Transverse colon (tissue), 4 donors: ENCODE data around the gene MAN1B1. TPM values are rescaled to one million over a fixed set of nuclear protein-coding genes. Genes with fewer than 3 reads are reported as not detected.

Experiments used
- DNase-seq: peaks from one replicate; pipeline ENCODE4 v3.0.0-alpha.2; 2019
- H3K27ac ChIP-seq, 4 donors: fragments of 200-600 bp; sonication (generic); 2 replicates each; pipeline ENCODE4 v1.5.1; 2016 to 2018; ENCODE audit warnings: inconsistent platforms in 4 of 4
- H3K27me3 ChIP-seq: fragments of 200-600 bp; sonication (generic); 2 replicates; pipeline ENCODE4 v1.5.1; 2017; ENCODE audit warnings: inconsistent platforms
- H3K36me3 ChIP-seq, 4 donors: fragments of 200-600 bp; sonication (generic); 2 replicates each; pipeline ENCODE4 v1.5.1; 2017 to 2019; ENCODE audit warnings: inconsistent platforms in 4 of 4
- H3K4me1 ChIP-seq, 4 donors: fragments of 200-600 bp; sonication (generic); 2 replicates each; pipeline ENCODE4 v1.5.1; 2017 to 2020; ENCODE audit warnings: inconsistent platforms in 4 of 4
- H3K4me3 ChIP-seq, 4 donors: fragments of 200-600 bp; sonication (generic); 1 replicate in 1 of 4; 2 replicates in 3 of 4; pipeline versions ENCODE4 v1.5.1 to v1.6.1; 2017 to 2019; ENCODE audit warnings: inconsistent platforms in 4 of 4
- H3K9me3 ChIP-seq, 2 donors: fragments of 200-600 bp; sonication (generic); 2 replicates each; pipeline ENCODE4 v1.5.1; 2017 to 2019; ENCODE audit warnings: inconsistent platforms in 2 of 2
- EP300 ChIP-seq: sonication (generic); formaldehyde crosslinking; IDR thresholded peaks from one replicate; pipeline ENCODE4 v1.6.1; 2017; ENCODE audit warnings: antibody characterized with exemption, low read depth
- POLR2A ChIP-seq: fragments of 450-650 bp; IDR thresholded peaks from one replicate; pipeline ENCODE4 v1.6.1; 2016; ENCODE audit warnings: antibody characterized with exemption, mild to moderate bottlenecking, moderate library complexity
- POLR2AphosphoS5 ChIP-seq, 3 donors: sonication (generic); formaldehyde crosslinking; IDR thresholded peaks; one replicate each; pipeline ENCODE4 v1.6.1; 2016; ENCODE audit warnings: antibody characterized with exemption in 3 of 3
- WGBS, 2 donors: methylation state at CpG; one replicate each; pipeline ENCODE4 v1.1.5; 2018; ENCODE audit warnings: low coverage in 1 of 2; 5-methylcytosine and 5-hydroxymethylcytosine counted together
- in situ Hi-C, 4 donors: fragments of 200-750 bp; cut with MboI; loops; one replicate each; pipeline versions ENCODE4 v1.15.0 to v1.15.1; 2017; ENCODE audit warnings: low sequenced_read_pairs in 3 of 4, low pct_ligation_motif_present in 1 of 4, low pct_unique_long_range_greater_than_20kb in 1 of 4
- intact Hi-C: fragments of 100-400 bp; cut with DNase I; formaldehyde crosslinking; loops from one replicate; pipeline ENCODE4 v1.15.1; 2023; ENCODE audit warnings: low total_unique reads
- total RNA-seq, 4 donors: library from RNA; depleted of rRNA; stranded (reverse); fragments of >200 nt; gene quantifications; one replicate each; pipeline ENCODE4 v1.1.0, GENCODE V29; 2016
- TF ChIP-seq, protein P1 (sequence below), 5 experiments: fragments of 200-600 bp in 3 of 5; fragments of 450-650 bp in 2 of 5; sonication (generic) in 3 of 5; IDR thresholded peaks; 1 replicate in 2 of 5; 2 replicates in 3 of 5; pipeline ENCODE4 v1.5.1; 2016 to 2017; ENCODE audit warnings: antibody characterized with exemption in 5 of 5, inconsistent platforms in 3 of 5, mild to moderate bottlenecking in 2 of 5, moderate library complexity in 1 of 5

MAN1B1 gene
- total RNA-seq, 4 donors from 2014 or later: 56.5 to 106 (median 70.0) TPM

DNA sequence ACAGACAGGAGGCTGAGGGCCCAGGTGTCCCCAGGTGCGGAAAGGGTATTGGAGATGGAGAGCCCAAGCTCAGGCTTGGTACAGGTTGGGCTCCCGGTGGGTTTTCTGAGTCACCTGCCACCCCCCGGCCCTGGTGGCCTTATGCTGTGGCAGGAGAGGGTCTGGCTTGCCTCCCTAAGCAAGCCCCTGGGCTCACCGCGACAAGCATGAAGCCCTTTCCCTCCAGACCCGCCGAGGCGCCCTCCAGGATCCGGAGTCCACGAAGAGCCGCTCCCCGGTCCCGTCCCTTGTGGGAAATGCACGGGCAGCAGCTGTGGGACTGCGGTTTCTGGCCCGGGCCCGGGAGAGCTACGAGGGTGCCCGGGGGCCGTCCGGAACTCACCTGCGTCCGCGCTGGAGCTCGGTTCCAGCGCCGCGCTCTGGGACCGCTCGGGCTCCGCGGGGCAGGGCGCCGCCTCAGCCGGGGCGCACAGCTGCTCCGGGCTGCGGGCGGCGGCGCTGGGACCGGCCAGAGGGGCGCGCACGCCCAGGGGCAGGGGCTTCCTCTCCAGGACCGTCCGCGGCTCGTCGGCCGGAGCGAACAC lies 17.2 kb upstream of the MAN1B1 start:
- whole genome bisulfite sequencing, 2 donors: 2% methylated on average over 44 of the region's 52 CpGs; no CpG with 5 or more reads in 1 of the 2 donors
- peak overlapping the region in 2 of 4 donors; percentile 83 to 84 for H3K27ac ChIP-seq
- in situ Hi-C loops: no loop called here

DNA sequence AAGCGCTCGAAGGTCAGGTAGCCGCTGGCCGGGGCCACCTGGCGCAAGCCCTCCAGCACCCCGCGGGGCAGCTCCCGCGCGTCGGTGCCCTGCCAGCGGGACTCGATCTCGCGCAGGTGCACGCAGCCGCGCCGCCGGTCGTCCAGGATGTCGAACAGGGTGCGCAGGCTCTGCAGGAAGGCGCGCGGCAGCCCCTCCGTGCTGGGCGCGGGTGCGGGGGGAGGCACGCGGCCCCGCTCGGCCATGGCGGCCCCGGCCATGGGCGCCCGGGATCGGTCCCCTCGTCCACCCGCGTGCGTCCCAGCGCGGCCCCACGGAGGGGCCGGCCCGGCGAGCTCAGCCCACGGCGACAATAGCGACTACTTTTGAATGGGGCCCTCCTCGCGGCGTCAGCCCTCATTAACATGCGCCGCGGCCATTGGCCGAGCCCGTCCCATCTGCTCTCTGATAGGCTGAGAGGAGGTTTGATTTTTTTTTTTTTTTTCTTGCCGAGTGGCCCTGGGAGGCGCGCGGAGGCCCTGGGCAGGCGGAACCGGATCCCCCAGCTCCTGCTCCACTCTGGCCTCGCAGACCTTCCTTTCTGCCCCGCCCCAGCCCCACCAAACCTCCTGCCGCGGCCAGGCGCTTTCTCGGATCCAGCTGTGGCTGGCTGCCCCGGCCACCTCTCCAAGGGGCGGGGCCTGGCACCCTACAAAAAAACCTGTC lies 16.4 kb upstream of the MAN1B1 start, which contains the start of gene SAPCD2:
Gene SAPCD2 (minus strand): TSS at position 357 of the 705 bp plus-strand sequence. CDS start 97 bp downstream, at position 260.
- H3K36me3 ChIP-seq: no peaks in the 10 kb centered on the region
- H3K27ac ChIP-seq: peak within 1 kb of the TSS; percentile 69 to 84 (median 77)
- 1% methylated on average over 64 of the region's 74 CpGs; no CpG with 5 or more reads in 1 of the 2 donors for WGBS, 2 donors
- DNase-seq: peak; percentile 90
- in situ Hi-C loops (no loop called here), intact Hi-C loops (no loop called here)
- peaks cover 14% of the 10 kb centered on the region for H3K27me3 ChIP-seq
- TF ChIP-seq POLR2AphosphoS5 (IDR thresholded peaks at IDR 0.05): peak in 1 of 3 donors; percentile 22
- no peak for TF ChIP-seq POLR2A
- peak within 1 kb of the TSS in 3 of 4 donors; percentile 42 to 57 (median 49) for H3K4me3 ChIP-seq
- peaks cover 4 to 26% (median 23%) of the 10 kb centered on the region in 4 donors for H3K4me1 ChIP-seq
- H3K9me3 ChIP-seq: no peaks in the 10 kb centered on the region

More for the DNA sequence above, 17.2 kb upstream of the MAN1B1 start:
- H3K9me3 ChIP-seq: no peaks in the 10 kb centered on the region
- DNase-seq: peak; percentile 14
- no peaks in the 10 kb centered on the region for H3K36me3 ChIP-seq
- peak overlapping the region in 3 of 4 donors; percentile 42 to 57 (median 49) for H3K4me3 ChIP-seq
- H3K4me1 ChIP-seq: peaks cover 4 to 26% (median 23%) of the 10 kb centered on the region in 4 donors
- TF ChIP-seq POLR2A (no peak), POLR2AphosphoS5 (IDR thresholded peaks at IDR 0.05) (no peak)
- TF ChIP-seq, protein P1, sequence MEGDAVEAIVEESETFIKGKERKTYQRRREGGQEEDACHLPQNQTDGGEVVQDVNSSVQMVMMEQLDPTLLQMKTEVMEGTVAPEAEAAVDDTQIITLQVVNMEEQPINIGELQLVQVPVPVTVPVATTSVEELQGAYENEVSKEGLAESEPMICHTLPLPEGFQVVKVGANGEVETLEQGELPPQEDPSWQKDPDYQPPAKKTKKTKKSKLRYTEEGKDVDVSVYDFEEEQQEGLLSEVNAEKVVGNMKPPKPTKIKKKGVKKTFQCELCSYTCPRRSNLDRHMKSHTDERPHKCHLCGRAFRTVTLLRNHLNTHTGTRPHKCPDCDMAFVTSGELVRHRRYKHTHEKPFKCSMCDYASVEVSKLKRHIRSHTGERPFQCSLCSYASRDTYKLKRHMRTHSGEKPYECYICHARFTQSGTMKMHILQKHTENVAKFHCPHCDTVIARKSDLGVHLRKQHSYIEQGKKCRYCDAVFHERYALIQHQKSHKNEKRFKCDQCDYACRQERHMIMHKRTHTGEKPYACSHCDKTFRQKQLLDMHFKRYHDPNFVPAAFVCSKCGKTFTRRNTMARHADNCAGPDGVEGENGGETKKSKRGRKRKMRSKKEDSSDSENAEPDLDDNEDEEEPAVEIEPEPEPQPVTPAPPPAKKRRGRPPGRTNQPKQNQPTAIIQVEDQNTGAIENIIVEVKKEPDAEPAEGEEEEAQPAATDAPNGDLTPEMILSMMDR (IDR thresholded peaks at IDR 0.05): no peak
- H3K27me3 ChIP-seq: peaks cover 14% of the 10 kb centered on the region
- intact Hi-C loops: loop anchor here (2.0 kb wide), 1 partner anchor 23 kb away; the partner anchor contains the start of gene NPDC1

DNA sequence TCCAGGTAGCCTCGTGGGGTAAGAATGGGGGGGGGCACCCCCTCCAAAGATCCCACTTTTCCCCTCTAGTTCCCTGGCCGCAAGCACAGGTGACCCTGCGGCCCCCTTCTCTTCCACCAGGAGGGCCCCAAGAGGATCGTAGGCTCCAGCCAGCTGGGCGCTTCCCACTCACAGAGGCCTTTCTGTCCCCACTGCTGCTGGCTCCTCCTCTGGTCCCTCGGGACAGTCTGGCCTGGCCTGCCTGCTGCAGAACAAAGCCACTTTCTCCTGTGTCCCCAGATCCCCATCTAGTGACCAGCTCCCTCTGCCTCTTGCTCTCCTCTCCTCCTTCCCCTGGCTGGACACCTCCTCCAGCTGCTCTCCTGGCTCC lies 15.9 kb upstream of the MAN1B1 start:
- Histone ChIP-seq H3K27ac (peak overlapping the region; percentile 69 to 84 (median 77)), H3K36me3 (no peaks in the 10 kb centered on the region), H3K4me3 (peak overlapping the region in 3 of 4 donors; percentile 42 to 57 (median 49)), H3K9me3 (no peaks in the 10 kb centered on the region), H3K27me3 (peaks cover 14% of the 10 kb centered on the region), H3K4me1 (peaks cover 4 to 26% (median 23%) of the 10 kb centered on the region in 4 donors)
- 19% methylated on average over 6 of the region's 6 CpGs; no CpG with 5 or more reads in 1 of the 2 donors for WGBS, 2 donors
- intact Hi-C loops (no loop called here), in situ Hi-C loops (no loop called here)
- TF ChIP-seq EP300: no peak
- TF ChIP-seq POLR2A: no peak
- TF ChIP-seq, protein P1 (IDR thresholded peaks at IDR 0.05): peak in 2 of 5 experiments; percentile 29 to 36
- no peak for TF ChIP-seq POLR2AphosphoS5 (IDR thresholded peaks at IDR 0.05)
- DNase-seq: no peak

DNA sequence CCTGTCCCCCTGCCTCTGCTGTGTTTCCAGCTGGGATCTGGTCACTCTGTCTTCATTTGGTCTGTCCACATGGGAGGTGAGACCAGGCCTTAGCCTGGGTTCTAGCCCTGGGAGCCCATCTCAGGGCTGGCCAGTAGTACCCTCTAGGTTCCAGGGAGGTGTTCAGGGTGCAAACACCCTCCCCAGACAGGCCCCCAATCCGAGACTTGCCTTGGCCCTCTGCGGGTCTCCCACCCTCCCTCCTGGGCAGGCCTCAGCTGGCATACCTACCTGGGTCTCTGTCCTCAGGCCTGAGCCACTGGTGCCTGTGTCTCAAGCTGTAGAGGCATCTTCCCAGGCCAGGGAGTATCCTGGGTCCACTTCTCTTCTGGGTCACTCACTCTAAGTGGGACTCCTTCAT lies 15.5 kb upstream of the MAN1B1 start:
- peak; percentile 7 for DNase-seq
- H3K27me3 ChIP-seq: peaks cover 15% of the 10 kb centered on the region
- intact Hi-C loops (no loop called here), in situ Hi-C loops (no loop called here)
- peak overlapping the region; percentile 69 to 84 (median 77) for H3K27ac ChIP-seq
- H3K9me3 ChIP-seq: no peaks in the 10 kb centered on the region
- H3K4me1 ChIP-seq: peaks cover 4 to 26% (median 23%) of the 10 kb centered on the region in 4 donors
- H3K4me3 ChIP-seq: peak overlapping the region in 1 of 4 donors; percentile 57
- 100% methylated on average over 1 of the region's 2 CpGs; no CpG with 5 or more reads in 1 of the 2 donors for WGBS, 2 donors
- TF ChIP-seq, protein P1 (IDR thresholded peaks at IDR 0.05): no peak
- TF ChIP-seq EP300 (no peak), POLR2A (no peak), POLR2AphosphoS5 (IDR thresholded peaks at IDR 0.05) (no peak)
- H3K36me3 ChIP-seq: no peaks in the 10 kb centered on the region
